ENCODE measurements around the gene KRT222. TPM values are rescaled to one million over a fixed set of nuclear protein-coding genes. Genes with fewer than 3 reads are reported as not detected.

The KRT222 gene
- polyA plus RNA-seq, 1 donor (not counting 4 experiments of a cell fraction or from before 2014, with no cell fraction given) = 0.76 TPM

GRCh38 chr17:40637931-40638330 is 27.0 kb downstream of the KRT222 start:
- Histone ChIP-seq H3K27ac (ENCODE audit: control insufficient read depth, insufficient read depth, low read length) (no peak overlapping the region), H3K4me3 (ENCODE audit: control insufficient read depth in 2 of 3, extremely low read depth in 1 of 3, insufficient read depth in 2 of 3, low read depth in 1 of 3, low read length in 3 of 3) (no peak overlapping the region), H3K4me1 (ENCODE audit: control insufficient read depth, extremely low read depth, insufficient read depth, low read length) (no peaks in the 10 kb centered on the region), H3K9ac (ENCODE audit: control insufficient read depth, extremely low read depth, insufficient read depth, low read length) (no peak overlapping the region), H3K36me3 (ENCODE audit: control insufficient read depth in 2 of 2, extremely low read depth in 1 of 2, insufficient read depth in 2 of 2, low read length in 2 of 2) (peaks cover 13 to 57% of the 10 kb centered on the region in 2 experiments), H4K20me1 (ENCODE audit: control insufficient read depth, extremely low read depth, insufficient read depth, low read length) (no peaks in the 10 kb centered on the region), H3K9me3 (ENCODE audit: control insufficient read depth, low read depth, low read length) (no peaks in the 10 kb centered on the region), H3K79me2 (ENCODE audit: control insufficient read depth, insufficient read depth, low read length) (peaks cover 16% of the 10 kb centered on the region), H3K9me1 (ENCODE audit: control insufficient read depth, extremely low read depth, insufficient read depth, low read length) (no peaks in the 10 kb centered on the region), H3K27me3 (ENCODE audit: control insufficient read depth, extremely low read depth, insufficient read depth, low read length) (no peaks in the 10 kb centered on the region), H3K4me2 (ENCODE audit: control insufficient read depth, extremely low read depth, insufficient read depth, low read depth, low read length) (no peak overlapping the region), H2AFZ (ENCODE audit: control insufficient read depth, low read length) (no peak overlapping the region)
- TF ChIP-seq CTCF (optimal IDR thresholded peaks at IDR 0.05 in 1 of 3, IDR thresholded peaks at IDR 0.05 in 1 of 3, conservative IDR thresholded peaks at IDR 0.05 in 1 of 3; ENCODE audit: extremely low read depth in 1 of 3, insufficient read depth in 2 of 3, low read length in 3 of 3) = no peak
- TF ChIP-seq EZH2 (IDR thresholded peaks at IDR 0.05; ENCODE audit: low read length) = no peak
- dilution Hi-C loops (cut with MboI; ENCODE audit: extremely low pct_ligation_motif_present, low sequenced_read_pairs) = no loop called here
- FAIRE-seq (no peak), DNase-seq (ENCODE audit: low read depth, low spot score) (no peak)

DNA sequence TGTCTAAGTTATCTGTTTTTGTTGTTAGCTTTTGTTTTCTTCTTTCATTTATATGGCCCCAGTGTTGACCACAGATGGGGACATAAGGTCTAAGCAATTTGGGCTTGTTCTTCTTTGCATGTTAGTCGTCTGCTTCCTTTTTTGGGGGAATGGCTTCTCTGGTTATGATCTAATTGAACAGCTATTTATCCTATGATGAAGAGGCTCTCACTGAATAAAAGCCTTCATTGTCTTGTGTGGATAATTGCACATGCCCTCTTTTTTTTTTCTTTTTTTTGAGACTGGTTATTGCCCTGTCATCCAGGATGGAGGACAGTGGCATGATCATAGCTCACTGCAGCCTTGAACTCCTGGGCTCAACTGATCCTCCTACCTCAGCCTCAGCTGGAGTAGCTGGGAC is 31.1 kb downstream of the KRT222 start:
- Histone ChIP-seq H3K9ac (ENCODE audit: control insufficient read depth, extremely low read depth, insufficient read depth, low read length) (no peak overlapping the region), H3K9me3 (ENCODE audit: control insufficient read depth, low read depth, low read length) (no peaks in the 10 kb centered on the region), H3K4me2 (ENCODE audit: control insufficient read depth, extremely low read depth, insufficient read depth, low read depth, low read length) (no peak overlapping the region), H3K4me1 (ENCODE audit: control insufficient read depth, extremely low read depth, insufficient read depth, low read length) (no peaks in the 10 kb centered on the region), H2AFZ (ENCODE audit: control insufficient read depth, low read length) (no peak overlapping the region), H4K20me1 (ENCODE audit: control insufficient read depth, extremely low read depth, insufficient read depth, low read length) (no peaks in the 10 kb centered on the region), H3K79me2 (ENCODE audit: control insufficient read depth, insufficient read depth, low read length) (peaks cover 1% of the 10 kb centered on the region), H3K9me1 (ENCODE audit: control insufficient read depth, extremely low read depth, insufficient read depth, low read length) (no peaks in the 10 kb centered on the region), H3K36me3 (ENCODE audit: control insufficient read depth in 2 of 2, extremely low read depth in 1 of 2, insufficient read depth in 2 of 2, low read length in 2 of 2) (peaks cover 18 to 52% of the 10 kb centered on the region in 2 experiments), H3K27ac (ENCODE audit: control insufficient read depth, insufficient read depth, low read length) (peak overlapping the region; percentile 9), H3K4me3 (ENCODE audit: control insufficient read depth in 2 of 3, extremely low read depth in 1 of 3, insufficient read depth in 2 of 3, low read depth in 1 of 3, low read length in 3 of 3) (no peak overlapping the region), H3K27me3 (ENCODE audit: control insufficient read depth, extremely low read depth, insufficient read depth, low read length) (no peaks in the 10 kb centered on the region)
- TF ChIP-seq EZH2 (IDR thresholded peaks at IDR 0.05; ENCODE audit: low read length) (no peak), CTCF (optimal IDR thresholded peaks at IDR 0.05 in 1 of 3, IDR thresholded peaks at IDR 0.05 in 1 of 3, conservative IDR thresholded peaks at IDR 0.05 in 1 of 3; ENCODE audit: extremely low read depth in 1 of 3, insufficient read depth in 2 of 3, low read length in 3 of 3) (no peak)
- no peak for FAIRE-seq
- dilution Hi-C loops (cut with MboI; ENCODE audit: extremely low pct_ligation_motif_present, low sequenced_read_pairs) = no loop called here
- DNase-seq (ENCODE audit: low read depth, low spot score) = no peak
